GM23338 (cell line): Measurements from ENCODE around the gene CLDN1. TPM values are rescaled to one million over a fixed set of nuclear protein-coding genes. Genes with fewer than 3 reads are reported as not detected.

ENCODE experiments used
- ATAC-seq: fragments of 200-7000 bp; cut with Tn5 transposase; 3 replicates; pipeline ENCODE4 v1.9.1; 2020
- DNase-seq: peaks from one replicate; pipeline ENCODE4 v3.0.0-alpha.2; 2015; ENCODE audit warnings: low spot score
- H2AFZ ChIP-seq: fragments of 200-600 bp; sonication (generic); 2 replicates; pipeline ENCODE4 v1.8.0; 2016; ENCODE audit warnings: antibody characterized with exemption, mild to moderate bottlenecking, moderate library complexity
- H3F3A ChIP-seq: fragments of 200-600 bp; sonication (generic); replicated peaks from 2 replicates; pipeline ENCODE4 v1.8.0; 2017; ENCODE audit warnings: antibody characterized with exemption, mixed run types, low read depth
- H3K27ac ChIP-seq: fragments of 200-600 bp; sonication (generic); 2 replicates; pipeline ENCODE4 v1.6.1; 2016; ENCODE audit warnings: low read depth
- H3K27me3 ChIP-seq: fragments of 200-600 bp; sonication (generic); 2 replicates; pipeline ENCODE4 v1.8.0; 2016; ENCODE audit warnings: mild to moderate bottlenecking, mixed run types, moderate library complexity; ENCODE audit not compliant: insufficient read depth
- H3K36me3 ChIP-seq: fragments of 200-600 bp; sonication (generic); 2 replicates; pipeline ENCODE4 v1.8.0; 2016; ENCODE audit warnings: mild to moderate bottlenecking; ENCODE audit not compliant: insufficient read depth
- H3K4me1 ChIP-seq: fragments of 200-600 bp; sonication (generic); 2 replicates; pipeline ENCODE4 v1.8.0; 2016; ENCODE audit warnings: mild to moderate bottlenecking, moderate library complexity; ENCODE audit not compliant: insufficient read depth
- H3K4me2 ChIP-seq: fragments of 200-600 bp; sonication (generic); 2 replicates; pipeline ENCODE4 v1.7.1; 2017; ENCODE audit warnings: mixed run types
- H3K4me3 ChIP-seq: fragments of 200-600 bp; sonication (generic); 2 replicates; pipeline ENCODE4 v1.6.1; 2016; ENCODE audit warnings: mixed run types
- H3K79me2 ChIP-seq: fragments of 200-600 bp; sonication (generic); replicated peaks from 2 replicates; pipeline ENCODE4 v1.8.0; 2017; ENCODE audit warnings: mild to moderate bottlenecking; ENCODE audit not compliant: insufficient read depth
- H3K9me2 ChIP-seq: fragments of 200-600 bp; sonication (generic); 2 replicates; pipeline ENCODE4 v1.8.0; 2017; ENCODE audit not compliant: insufficient read depth
- H4K20me1 ChIP-seq: fragments of 200-600 bp; sonication (generic); replicated peaks from 2 replicates; pipeline ENCODE4 v1.8.0; 2017; ENCODE audit warnings: mild to moderate bottlenecking; ENCODE audit not compliant: insufficient read depth
- H3K27ac Mint-ChIP-seq: 2 replicates; pipeline ENCODE4 v1.8.0; 2020; ENCODE audit warnings: inconsistent platforms, mild to moderate bottlenecking, moderate library complexity, mixed read lengths
- H3K27me3 Mint-ChIP-seq: 3 replicates; pipeline ENCODE4 v1.8.0; 2022; ENCODE audit warnings: low read depth, mild to moderate bottlenecking, moderate library complexity, mixed read lengths, inconsistent platforms; ENCODE audit not compliant: insufficient read depth, poor library complexity
- H3K36me3 Mint-ChIP-seq: 3 replicates; pipeline ENCODE4 v1.8.0; 2021; ENCODE audit warnings: low read depth, mild to moderate bottlenecking, inconsistent platforms, moderate library complexity, mixed read lengths
- H3K4me1 Mint-ChIP-seq: 3 replicates; pipeline ENCODE4 v1.8.0; 2020; ENCODE audit warnings: mild to moderate bottlenecking, inconsistent platforms, mixed read lengths
- H3K4me3 Mint-ChIP-seq: 3 replicates; pipeline ENCODE4 v1.8.0; 2021; ENCODE audit warnings: moderate library complexity, mild to moderate bottlenecking, inconsistent platforms, mixed read lengths
- H3K9me3 Mint-ChIP-seq: 3 replicates; pipeline ENCODE4 v1.8.0; 2020; ENCODE audit warnings: moderate library complexity, mild to moderate bottlenecking, inconsistent platforms, mixed read lengths
- CTCF ChIP-seq, 2 experiments: fragments of 200-600 bp in 1 of 2; sonication (generic) in 1 of 2; conservative IDR thresholded peaks; 2 replicates each; pipeline versions ENCODE4 v1.5.1 to v1.6.1; 2016 to 2017; ENCODE audit warnings: antibody characterized with exemption in 2 of 2, low read depth in 2 of 2, mild to moderate bottlenecking in 2 of 2, moderate library complexity in 1 of 2
- JUNB ChIP-seq: IDR thresholded peaks from one replicate; pipeline ENCODE4 v1.6.1; 2016; ENCODE audit warnings: antibody characterized with exemption; ENCODE audit not compliant: unreplicated experiment
- NANOG ChIP-seq: IDR thresholded peaks from 2 replicates; pipeline ENCODE4 v1.6.1; 2016; ENCODE audit warnings: antibody characterized with exemption, borderline replicate concordance
- POLR2AphosphoS5 ChIP-seq: IDR thresholded peaks from 2 replicates; pipeline ENCODE4 v1.6.1; 2016; ENCODE audit warnings: antibody characterized with exemption, low read depth
- REST ChIP-seq: IDR thresholded peaks from one replicate; pipeline ENCODE4 v1.6.1; 2018; ENCODE audit warnings: antibody characterized with exemption; ENCODE audit not compliant: unreplicated experiment
- STAT1 ChIP-seq: IDR thresholded peaks from one replicate; pipeline ENCODE4 v1.6.1; 2016; ENCODE audit warnings: antibody characterized with exemption; ENCODE audit not compliant: unreplicated experiment
- ZNF114 ChIP-seq: fragments of 250-450 bp; sonication (Bioruptor Pico); IDR thresholded peaks from 2 replicates; pipeline ENCODE4 v1.5.0; 2020; ENCODE audit warnings: mild to moderate bottlenecking, moderate library complexity
- ZNF331 ChIP-seq: fragments of 250-450 bp; sonication (Bioruptor Pico); IDR thresholded peaks from 2 replicates; pipeline ENCODE4 v1.5.0; 2020; ENCODE audit warnings: low read depth, mild to moderate bottlenecking, moderate library complexity
- polyA plus RNA-seq: library from polyadenylated mRNA; unstranded; fragments of >200 nt; fragmentation: Nextera tagmentation; extraction: Ambion mirVana; gene quantifications from 2 replicates; pipeline ENCODE4 v1.2.1, GENCODE V29; 2016
- total RNA-seq: library from RNA; depleted of rRNA; stranded (reverse); fragments of >200 nt; shearing (Covaris generic); gene quantifications from 2 replicates; pipeline ENCODE4 v1.2.3, GENCODE V29; 2014
- TF ChIP-seq, protein P1 (sequence below): fragments of 250-450 bp; sonication (Bioruptor Pico); IDR thresholded peaks from 2 replicates; pipeline ENCODE4 v1.5.0; 2020; ENCODE audit warnings: mild to moderate bottlenecking, moderate library complexity

Gene CLDN1
- total and polyA plus RNA-seq, 2 experiments from 2014 or later: 2.5 to 4.6 TPM

GRCh38 chr3:190339130-190339529 is 16.9 kb upstream of the CLDN1 start (continued):
- TF ChIP-seq, protein P1, sequence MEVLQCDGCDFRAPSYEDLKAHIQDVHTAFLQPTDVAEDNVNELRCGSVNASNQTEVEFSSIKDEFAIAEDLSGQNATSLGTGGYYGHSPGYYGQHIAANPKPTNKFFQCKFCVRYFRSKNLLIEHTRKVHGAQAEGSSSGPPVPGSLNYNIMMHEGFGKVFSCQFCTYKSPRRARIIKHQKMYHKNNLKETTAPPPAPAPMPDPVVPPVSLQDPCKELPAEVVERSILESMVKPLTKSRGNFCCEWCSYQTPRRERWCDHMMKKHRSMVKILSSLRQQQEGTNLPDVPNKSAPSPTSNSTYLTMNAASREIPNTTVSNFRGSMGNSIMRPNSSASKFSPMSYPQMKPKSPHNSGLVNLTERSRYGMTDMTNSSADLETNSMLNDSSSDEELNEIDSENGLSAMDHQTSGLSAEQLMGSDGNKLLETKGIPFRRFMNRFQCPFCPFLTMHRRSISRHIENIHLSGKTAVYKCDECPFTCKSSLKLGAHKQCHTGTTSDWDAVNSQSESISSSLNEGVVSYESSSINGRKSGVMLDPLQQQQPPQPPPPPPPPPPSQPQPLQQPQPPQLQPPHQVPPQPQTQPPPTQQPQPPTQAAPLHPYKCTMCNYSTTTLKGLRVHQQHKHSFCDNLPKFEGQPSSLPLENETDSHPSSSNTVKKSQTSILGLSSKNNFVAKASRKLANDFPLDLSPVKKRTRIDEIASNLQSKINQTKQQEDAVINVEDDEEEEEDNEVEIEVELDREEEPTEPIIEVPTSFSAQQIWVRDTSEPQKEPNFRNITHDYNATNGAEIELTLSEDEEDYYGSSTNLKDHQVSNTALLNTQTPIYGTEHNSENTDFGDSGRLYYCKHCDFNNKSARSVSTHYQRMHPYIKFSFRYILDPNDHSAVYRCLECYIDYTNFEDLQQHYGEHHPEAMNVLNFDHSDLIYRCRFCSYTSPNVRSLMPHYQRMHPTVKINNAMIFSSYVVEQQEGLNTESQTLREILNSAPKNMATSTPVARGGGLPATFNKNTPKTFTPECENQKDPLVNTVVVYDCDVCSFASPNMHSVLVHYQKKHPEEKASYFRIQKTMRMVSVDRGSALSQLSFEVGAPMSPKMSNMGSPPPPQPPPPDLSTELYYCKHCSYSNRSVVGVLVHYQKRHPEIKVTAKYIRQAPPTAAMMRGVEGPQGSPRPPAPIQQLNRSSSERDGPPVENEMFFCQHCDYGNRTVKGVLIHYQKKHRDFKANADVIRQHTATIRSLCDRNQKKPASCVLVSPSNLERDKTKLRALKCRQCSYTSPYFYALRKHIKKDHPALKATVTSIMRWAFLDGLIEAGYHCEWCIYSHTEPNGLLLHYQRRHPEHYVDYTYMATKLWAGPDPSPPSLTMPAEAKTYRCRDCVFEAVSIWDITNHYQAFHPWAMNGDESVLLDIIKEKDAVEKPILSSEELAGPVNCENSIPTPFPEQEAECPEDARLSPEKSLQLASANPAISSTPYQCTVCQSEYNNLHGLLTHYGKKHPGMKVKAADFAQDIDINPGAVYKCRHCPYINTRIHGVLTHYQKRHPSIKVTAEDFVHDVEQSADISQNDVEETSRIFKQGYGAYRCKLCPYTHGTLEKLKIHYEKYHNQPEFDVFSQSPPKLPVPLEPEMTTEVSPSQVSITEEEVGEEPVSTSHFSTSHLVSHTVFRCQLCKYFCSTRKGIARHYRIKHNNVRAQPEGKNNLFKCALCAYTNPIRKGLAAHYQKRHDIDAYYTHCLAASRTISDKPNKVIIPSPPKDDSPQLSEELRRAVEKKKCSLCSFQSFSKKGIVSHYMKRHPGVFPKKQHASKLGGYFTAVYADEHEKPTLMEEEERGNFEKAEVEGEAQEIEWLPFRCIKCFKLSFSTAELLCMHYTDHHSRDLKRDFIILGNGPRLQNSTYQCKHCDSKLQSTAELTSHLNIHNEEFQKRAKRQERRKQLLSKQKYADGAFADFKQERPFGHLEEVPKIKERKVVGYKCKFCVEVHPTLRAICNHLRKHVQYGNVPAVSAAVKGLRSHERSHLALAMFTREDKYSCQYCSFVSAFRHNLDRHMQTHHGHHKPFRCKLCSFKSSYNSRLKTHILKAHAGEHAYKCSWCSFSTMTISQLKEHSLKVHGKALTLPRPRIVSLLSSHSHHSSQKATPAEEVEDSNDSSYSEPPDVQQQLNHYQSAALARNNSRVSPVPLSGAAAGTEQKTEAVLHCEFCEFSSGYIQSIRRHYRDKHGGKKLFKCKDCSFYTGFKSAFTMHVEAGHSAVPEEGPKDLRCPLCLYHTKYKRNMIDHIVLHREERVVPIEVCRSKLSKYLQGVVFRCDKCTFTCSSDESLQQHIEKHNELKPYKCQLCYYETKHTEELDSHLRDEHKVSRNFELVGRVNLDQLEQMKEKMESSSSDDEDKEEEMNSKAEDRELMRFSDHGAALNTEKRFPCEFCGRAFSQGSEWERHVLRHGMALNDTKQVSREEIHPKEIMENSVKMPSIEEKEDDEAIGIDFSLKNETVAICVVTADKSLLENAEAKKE (CRISPR knock-in tag): no peak
- TF ChIP-seq STAT1 (no peak), ZNF114 (CRISPR knock-in tag) (no peak), ZNF331 (CRISPR knock-in tag) (no peak)

DNA sequence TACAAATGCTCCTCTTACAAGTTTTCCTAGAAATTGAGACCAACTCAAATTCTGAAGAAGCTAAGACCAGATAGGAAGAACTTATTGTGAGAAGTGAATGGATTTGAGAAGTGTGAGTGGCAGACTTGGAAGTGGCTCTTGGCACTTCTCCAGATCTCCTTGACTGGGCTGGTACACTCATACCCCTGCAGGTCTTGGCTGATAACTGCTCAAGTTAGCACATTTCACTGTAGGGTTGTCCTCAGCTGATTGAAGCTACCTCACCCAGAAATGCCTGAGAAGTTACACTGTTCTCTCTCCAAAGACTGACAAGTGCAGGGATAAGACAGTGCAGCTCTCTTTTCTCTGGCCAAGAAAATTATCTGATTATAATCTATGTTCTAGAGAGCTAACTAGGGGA is 16.5 kb upstream of the CLDN1 start:
- no peaks in the 10 kb centered on the region for H3K4me1 ChIP-seq
- H3K79me2 ChIP-seq: no peaks in the 10 kb centered on the region
- H3K9me2 ChIP-seq: 0 out of 2 replicates have a peak, but pooled peaks cover 2% of the 10 kb centered on the region
- Mint-ChIP-seq H3K4me3 (no peak overlapping the region), H3K27ac (no peak overlapping the region), H3K4me1 (no peaks in the 10 kb centered on the region), H3K36me3 (peaks cover 3% of the 10 kb centered on the region; the same call in 1 of the 3 replicates), H3K9me3 (peaks cover 10% of the 10 kb centered on the region; the same call in 1 of the 3 replicates), H3K27me3 (peaks cover 1% of the 10 kb centered on the region)
- no peak overlapping the region for H3K4me2 ChIP-seq
- H4K20me1 ChIP-seq: no peaks in the 10 kb centered on the region
- no peak overlapping the region for H3K27ac ChIP-seq
- H3F3A ChIP-seq: no peaks in the 10 kb centered on the region
- ATAC-seq: no peak
- no peaks in the 10 kb centered on the region for H3K36me3 ChIP-seq
- no peak overlapping the region for H3K4me3 ChIP-seq
- DNase-seq: no peak
- H2AFZ ChIP-seq: no peak overlapping the region
- H3K27me3 ChIP-seq: no peaks in the 10 kb centered on the region
- TF ChIP-seq JUNB: no peak
- TF ChIP-seq CTCF (conservative IDR thresholded peaks at IDR 0.05; ENCODE audit: low read depth in 2 of 2): no peak
- TF ChIP-seq NANOG: no peak
- no peak for TF ChIP-seq POLR2AphosphoS5
- no peak for TF ChIP-seq REST
